GM18868 (cell line): ENCODE results near the gene IGF1.

ENCODE experiments used
- ATAC-seq: cut with Tn5 transposase; IDR thresholded peaks from one replicate; pipeline ENCODE4 v1.9.1; 2021; ENCODE audit warnings: mild to moderate bottlenecking, moderate library complexity; ENCODE audit not compliant: unreplicated experiment

The IGF1 gene

GRCh38 chr12:102429211-102430154 lies 50.9 kb downstream of the IGF1 start:
- no peak for ATAC-seq

GRCh38 chr12:102427543-102427941 lies 52.8 kb downstream of the IGF1 start:
- ATAC-seq, result no peak

GRCh38 chr12:102426599-102427542 lies 53.5 kb downstream of the IGF1 start:
- no peak for ATAC-seq

- no peak for ATAC-seq
Observed at GRCh38 chr12:102425109-102426039, 55.0 kb downstream of the IGF1 start.

- ATAC-seq, result no peak
Observed at GRCh38 chr12:102423462-102423861, 56.9 kb downstream of the IGF1 start.

GRCh38 chr12:102421802-102422583 lies 58.4 kb downstream of the IGF1 start:
- no peak for ATAC-seq

GRCh38 chr12:102419094-102419764 lies 61.1 kb downstream of the IGF1 start:
- no peak for ATAC-seq

- ATAC-seq, result no peak
Observed at GRCh38 chr12:102417055-102417454, 63.3 kb downstream of the IGF1 start.

GRCh38 chr12:102415515-102415914 lies 64.8 kb downstream of the IGF1 start:
- no peak for ATAC-seq

GRCh38 chr12:102413396-102413795 lies 67.0 kb downstream of the IGF1 start:
- no peak for ATAC-seq

GRCh38 chr12:102410511-102410910 lies 69.9 kb downstream of the IGF1 start:
- no peak for ATAC-seq

GRCh38 chr12:102408487-102409297 lies 71.7 kb downstream of the IGF1 start:
- no peak for ATAC-seq

GRCh38 chr12:102407776-102408486 lies 72.4 kb downstream of the IGF1 start:
- no peak for ATAC-seq

- peak; percentile 91 for ATAC-seq
Observed at GRCh38 chr12:102406033-102406584, 74.3 kb downstream of the IGF1 start.

- no peak for ATAC-seq
Observed at GRCh38 chr12:102401087-102401486, 79.3 kb downstream of the IGF1 start.

GRCh38 chr12:102399653-102400052 lies 80.7 kb downstream of the IGF1 start:
- no peak for ATAC-seq

- no peak for ATAC-seq
Observed at GRCh38 chr12:102396276-102396675, 84.1 kb downstream of the IGF1 start.
